GM12873 (cell line): ENCODE data around the gene NLRP10.

Experiments used
- CTCF ChIP-seq: IDR thresholded peaks from 2 replicates; pipeline ENCODE4 v1.5.1; 2012; ENCODE audit warnings: low read depth, mild to moderate bottlenecking, moderate library complexity, low read length, control low read depth; ENCODE audit not compliant: insufficient read depth; ENCODE audit errors: missing control alignments

Gene NLRP10

GRCh38 chr11:7955191-7955590 is 10.1 kb downstream of the NLRP10 start:
- TF ChIP-seq CTCF: no peak

GRCh38 chr11:7949934-7950333 is 15.3 kb downstream of the NLRP10 start:
- TF ChIP-seq CTCF: no peak

GRCh38 chr11:7944123-7944522 is 21.1 kb downstream of the NLRP10 start:
- no peak for TF ChIP-seq CTCF

- TF ChIP-seq CTCF: no peak
Measured at GRCh38 chr11:7941608-7942007, 23.6 kb downstream of the NLRP10 start, which contains the start of gene OR10A3. OR10A3 (minus strand) TSS chr11:7941708; CDS start chr11:7939520, 2,188 bp downstream.

GRCh38 chr11:7941146-7941545 is 24.1 kb downstream of the NLRP10 start:
- no peak for TF ChIP-seq CTCF

- TF ChIP-seq CTCF: no peak
Measured at GRCh38 chr11:7936615-7937014, 28.6 kb downstream of the NLRP10 start.

- TF ChIP-seq CTCF: no peak
Measured at GRCh38 chr11:7931168-7931567, 34.1 kb downstream of the NLRP10 start, which contains the start of gene OR10A6. OR10A6 (minus strand) TSS chr11:7931268; CDS start chr11:7928662, 2,606 bp downstream.

GRCh38 chr11:7927635-7928034 is 37.6 kb downstream of the NLRP10 start:
- no peak for TF ChIP-seq CTCF
